ENCODE data around the gene PIGR.

DNA sequence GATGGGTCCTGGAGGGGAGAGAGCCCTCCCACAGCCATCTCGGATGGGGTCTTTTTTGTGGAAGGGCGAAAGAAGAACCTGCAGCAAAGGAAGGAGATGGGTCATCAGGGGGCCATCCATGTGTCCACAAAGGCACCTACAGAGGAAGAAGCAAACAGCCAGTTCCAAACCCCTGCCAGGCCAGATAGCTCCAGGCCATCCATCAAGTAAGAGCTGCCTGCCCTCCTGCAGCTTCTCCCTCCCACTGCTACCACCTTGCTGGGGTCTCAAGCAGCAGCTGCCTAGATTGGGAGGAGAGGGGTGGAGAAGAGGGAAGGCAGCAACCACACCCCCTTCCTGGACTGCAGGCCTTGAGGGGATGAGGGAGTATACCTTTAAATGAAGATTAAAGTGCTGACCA, 19.5 kb upstream of the PIGR start:
- TF ChIP-seq POLR2A (IDR thresholded peaks at IDR 0.05; ENCODE audit: low read depth, low read length) (no peak), POLR2AphosphoS5 (IDR thresholded peaks at IDR 0.05; ENCODE audit: low read depth, low read length) (no peak)
